Gastrocnemius medialis (tissue), 4 donors: ENCODE measurements around the gene ATP6V0B. TPM values are rescaled to one million over a fixed set of nuclear protein-coding genes. Genes with fewer than 3 reads are reported as not detected.

ENCODE experiments used
- ATAC-seq, 2 donors: fragments of 150-250 bp; one replicate each; pipeline ENCODE4 v1.9.1; 2016
- DNase-seq, 2 donors: peaks; one replicate each; pipeline ENCODE4 v3.0.0-alpha.2; 2019
- H3K27ac ChIP-seq, 4 donors: fragments of 200-600 bp; sonication (generic); 1 replicate in 1 of 4; 2 replicates in 3 of 4; pipeline ENCODE4 v1.5.1; 2016 to 2018; ENCODE audit warnings: mild to moderate bottlenecking in 2 of 4, moderate library complexity in 1 of 4
- H3K27me3 ChIP-seq, 3 donors: fragments of 200-600 bp; sonication (generic) in 2 of 3; 1 replicate in 1 of 3; 2 replicates in 2 of 3; pipeline versions ENCODE4 v1.5.1 to v1.6.0; 2016 to 2019; ENCODE audit warnings: mild to moderate bottlenecking in 1 of 3, moderate library complexity in 1 of 3
- H3K36me3 ChIP-seq, 2 donors: fragments of 200-600 bp; sonication (generic) in 1 of 2; one replicate each; pipeline ENCODE4 v1.5.1; 2017 to 2018
- H3K4me1 ChIP-seq, 2 donors: fragments of 200-600 bp; sonication (generic) in 1 of 2; one replicate each; pipeline ENCODE4 v1.5.1; 2016 to 2017; ENCODE audit warnings: mild to moderate bottlenecking in 2 of 2
- H3K4me3 ChIP-seq, 4 donors: fragments of 200-600 bp; sonication (generic) in 3 of 4; 1 replicate in 1 of 4; 2 replicates in 3 of 4; pipeline ENCODE4 v1.5.1; 2016 to 2019; ENCODE audit warnings: mild to moderate bottlenecking in 2 of 4
- H3K9me3 ChIP-seq, 3 donors: fragments of 200-600 bp; sonication (generic) in 2 of 3; 1 replicate in 1 of 3; 2 replicates in 2 of 3; pipeline ENCODE4 v1.5.1; 2016 to 2019
- POLR2A ChIP-seq, 2 donors: fragments of 450-650 bp; IDR thresholded peaks; one replicate each; pipeline ENCODE4 v1.6.1; 2017; ENCODE audit warnings: antibody characterized with exemption in 2 of 2, mild to moderate bottlenecking in 2 of 2, moderate library complexity in 2 of 2
- in situ Hi-C, 4 donors: fragments of 200-750 bp; cut with MboI; loops; one replicate each; pipeline versions ENCODE4 v1.15.0 to v1.8.0; 2017; ENCODE audit warnings: low sequenced_read_pairs in 4 of 4
- intact Hi-C: fragments of 100-400 bp; cut with DNase I; formaldehyde crosslinking; loops from one replicate; pipeline ENCODE4 v1.15.1; 2023; ENCODE audit warnings: low total_unique reads
- total RNA-seq, 4 donors: library from RNA; depleted of rRNA; stranded (reverse); fragments of >200 nt; gene quantifications; one replicate each; pipeline versions ENCODE4 v1.1.0 to v1.2.3, GENCODE V29; 2016
- TF ChIP-seq, protein P1 (sequence below), 5 experiments: fragments of 450-650 bp in 3 of 5; fragments of 200-600 bp in 2 of 5; sonication (generic) in 2 of 5; IDR thresholded peaks in 4 of 5; conservative IDR thresholded peaks in 1 of 5; 1 replicate in 4 of 5; 2 replicates in 1 of 5; pipeline ENCODE4 v1.5.1; 2016 to 2019; ENCODE audit warnings: antibody characterized with exemption in 5 of 5, mild to moderate bottlenecking in 3 of 5, moderate library complexity in 3 of 5

The ATP6V0B gene
- total RNA-seq, 4 donors from 2014 or later = 156 to 242 (median 195) TPM

DNA sequence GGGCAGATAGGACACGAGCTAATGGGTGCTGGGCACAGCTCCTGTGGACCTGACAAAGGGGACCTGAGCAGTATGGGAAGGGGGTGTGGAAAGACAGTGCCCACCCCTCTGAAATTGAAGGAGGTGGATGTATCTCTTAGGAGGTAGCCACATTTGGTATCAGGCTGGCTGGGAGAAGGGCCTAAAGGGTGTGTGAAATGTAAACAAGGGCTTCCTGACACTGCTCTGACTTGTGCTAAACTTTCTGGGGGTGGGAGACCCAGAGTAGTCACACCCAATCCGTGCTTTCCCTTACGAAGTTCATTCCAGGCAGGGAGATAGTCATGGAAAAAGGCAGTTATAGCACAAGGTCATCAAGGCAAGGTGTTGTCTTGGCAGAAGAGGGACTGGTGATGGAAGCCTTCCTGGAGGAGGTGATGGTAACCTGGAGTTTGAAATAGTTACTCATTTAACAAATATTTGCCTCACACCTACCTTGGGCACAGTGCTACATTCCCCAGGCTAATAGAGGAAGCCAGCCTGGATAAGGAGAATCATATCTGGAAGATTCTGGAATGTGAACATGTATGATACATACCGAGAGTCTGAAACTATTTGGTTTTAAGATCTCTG, 11.3 kb downstream of the ATP6V0B start:
- H3K4me3 ChIP-seq = no peak overlapping the region
- in situ Hi-C loops (no loop called here), intact Hi-C loops (no loop called here)
- DNase-seq = no peak
- no peak overlapping the region for H3K27ac ChIP-seq
- peaks cover 0 to 8% of the 10 kb centered on the region in 2 donors for H3K4me1 ChIP-seq
- no peak for TF ChIP-seq POLR2A (IDR thresholded peaks at IDR 0.05)
- TF ChIP-seq, protein P1, sequence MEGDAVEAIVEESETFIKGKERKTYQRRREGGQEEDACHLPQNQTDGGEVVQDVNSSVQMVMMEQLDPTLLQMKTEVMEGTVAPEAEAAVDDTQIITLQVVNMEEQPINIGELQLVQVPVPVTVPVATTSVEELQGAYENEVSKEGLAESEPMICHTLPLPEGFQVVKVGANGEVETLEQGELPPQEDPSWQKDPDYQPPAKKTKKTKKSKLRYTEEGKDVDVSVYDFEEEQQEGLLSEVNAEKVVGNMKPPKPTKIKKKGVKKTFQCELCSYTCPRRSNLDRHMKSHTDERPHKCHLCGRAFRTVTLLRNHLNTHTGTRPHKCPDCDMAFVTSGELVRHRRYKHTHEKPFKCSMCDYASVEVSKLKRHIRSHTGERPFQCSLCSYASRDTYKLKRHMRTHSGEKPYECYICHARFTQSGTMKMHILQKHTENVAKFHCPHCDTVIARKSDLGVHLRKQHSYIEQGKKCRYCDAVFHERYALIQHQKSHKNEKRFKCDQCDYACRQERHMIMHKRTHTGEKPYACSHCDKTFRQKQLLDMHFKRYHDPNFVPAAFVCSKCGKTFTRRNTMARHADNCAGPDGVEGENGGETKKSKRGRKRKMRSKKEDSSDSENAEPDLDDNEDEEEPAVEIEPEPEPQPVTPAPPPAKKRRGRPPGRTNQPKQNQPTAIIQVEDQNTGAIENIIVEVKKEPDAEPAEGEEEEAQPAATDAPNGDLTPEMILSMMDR (IDR thresholded peaks at IDR 0.05 in 4 of 5, conservative IDR thresholded peaks at IDR 0.05 in 1 of 5) = no peak
- H3K9me3 ChIP-seq = no peaks in the 10 kb centered on the region
- H3K36me3 ChIP-seq = peaks cover 0 to 12% of the 10 kb centered on the region in 2 donors
- no peak for ATAC-seq
- H3K27me3 ChIP-seq = no peaks in the 10 kb centered on the region

DNA sequence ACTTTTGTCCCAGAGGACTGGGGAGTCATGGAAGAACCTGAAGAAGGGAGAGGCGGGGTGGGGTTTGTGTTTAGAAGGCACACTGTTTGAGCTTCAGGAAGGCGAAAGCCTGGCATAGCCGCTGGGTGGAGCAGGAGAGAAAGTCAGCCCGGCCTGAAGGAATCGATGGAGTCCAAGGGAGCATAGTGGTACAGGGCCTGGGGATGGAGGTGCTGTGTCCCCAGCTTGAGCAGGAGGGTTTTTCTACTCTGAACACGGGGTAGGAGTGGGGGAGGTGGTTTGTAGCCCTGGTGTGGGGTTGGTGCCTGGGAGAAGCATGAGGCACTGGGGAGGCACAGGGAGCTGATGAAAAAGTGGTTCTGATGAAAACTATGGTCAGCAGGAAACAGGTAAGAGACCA, 12.0 kb downstream of the ATP6V0B start:
- no peaks in the 10 kb centered on the region for H3K9me3 ChIP-seq
- peaks cover 0 to 12% of the 10 kb centered on the region in 2 donors for H3K36me3 ChIP-seq
- TF ChIP-seq, protein P1 (IDR thresholded peaks at IDR 0.05 in 4 of 5, conservative IDR thresholded peaks at IDR 0.05 in 1 of 5) = no peak
- no peak for TF ChIP-seq POLR2A (IDR thresholded peaks at IDR 0.05)
- ATAC-seq (no peak), DNase-seq (no peak)
- peaks cover 0 to 9% of the 10 kb centered on the region in 2 donors for H3K4me1 ChIP-seq
- H3K27ac ChIP-seq = no peak overlapping the region
- no peak overlapping the region for H3K4me3 ChIP-seq
- in situ Hi-C loops (no loop called here), intact Hi-C loops (no loop called here)
- H3K27me3 ChIP-seq = no peaks in the 10 kb centered on the region

DNA sequence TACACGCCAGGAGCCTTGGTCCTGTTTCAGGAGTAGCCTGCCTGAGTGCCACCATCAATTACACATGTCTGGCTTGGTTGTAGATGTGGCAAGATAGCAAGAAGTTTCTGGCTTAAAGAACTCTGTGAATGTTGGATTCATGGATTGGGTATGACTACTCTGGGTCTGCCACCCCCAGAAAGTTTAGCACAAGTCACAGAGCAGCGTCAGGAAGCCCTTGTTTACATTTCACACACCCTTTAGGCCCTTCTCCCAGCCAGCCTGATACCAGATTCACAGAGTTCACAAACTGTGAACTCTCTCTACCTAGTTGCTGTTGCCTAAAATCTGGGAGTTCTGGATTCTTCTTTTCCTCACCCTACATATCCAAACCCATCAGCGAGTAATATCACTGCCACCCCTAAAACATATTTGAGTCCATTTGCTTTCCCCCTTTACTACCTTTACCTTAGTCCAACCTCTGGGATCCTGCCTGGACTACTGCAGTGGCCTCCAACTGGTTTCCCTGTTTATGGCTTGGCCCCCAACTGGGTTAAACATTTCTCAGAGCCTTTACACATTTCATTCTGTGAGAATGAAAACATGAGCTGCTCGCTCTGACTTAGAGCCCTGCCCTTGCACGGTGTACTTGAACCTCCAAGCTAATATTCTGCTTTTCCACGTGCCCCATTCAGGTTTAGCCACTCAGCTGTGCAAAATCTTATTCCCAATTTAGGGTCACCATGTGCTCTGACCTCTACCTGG, 12.6 kb downstream of the ATP6V0B start:
- no peaks in the 10 kb centered on the region for H3K9me3 ChIP-seq
- H3K4me1 ChIP-seq = peaks cover 0 to 15% of the 10 kb centered on the region in 2 donors
- in situ Hi-C loops = no loop called here
- no peak for DNase-seq
- no peak overlapping the region for H3K27ac ChIP-seq
- TF ChIP-seq, protein P1 (IDR thresholded peaks at IDR 0.05 in 4 of 5, conservative IDR thresholded peaks at IDR 0.05 in 1 of 5) = no peak
- TF ChIP-seq POLR2A (IDR thresholded peaks at IDR 0.05) = no peak
- no peaks in the 10 kb centered on the region for H3K27me3 ChIP-seq
- no peak overlapping the region for H3K4me3 ChIP-seq
- peaks cover 0 to 12% of the 10 kb centered on the region in 2 donors for H3K36me3 ChIP-seq
- intact Hi-C loops = no loop called here
- ATAC-seq = no peak

DNA sequence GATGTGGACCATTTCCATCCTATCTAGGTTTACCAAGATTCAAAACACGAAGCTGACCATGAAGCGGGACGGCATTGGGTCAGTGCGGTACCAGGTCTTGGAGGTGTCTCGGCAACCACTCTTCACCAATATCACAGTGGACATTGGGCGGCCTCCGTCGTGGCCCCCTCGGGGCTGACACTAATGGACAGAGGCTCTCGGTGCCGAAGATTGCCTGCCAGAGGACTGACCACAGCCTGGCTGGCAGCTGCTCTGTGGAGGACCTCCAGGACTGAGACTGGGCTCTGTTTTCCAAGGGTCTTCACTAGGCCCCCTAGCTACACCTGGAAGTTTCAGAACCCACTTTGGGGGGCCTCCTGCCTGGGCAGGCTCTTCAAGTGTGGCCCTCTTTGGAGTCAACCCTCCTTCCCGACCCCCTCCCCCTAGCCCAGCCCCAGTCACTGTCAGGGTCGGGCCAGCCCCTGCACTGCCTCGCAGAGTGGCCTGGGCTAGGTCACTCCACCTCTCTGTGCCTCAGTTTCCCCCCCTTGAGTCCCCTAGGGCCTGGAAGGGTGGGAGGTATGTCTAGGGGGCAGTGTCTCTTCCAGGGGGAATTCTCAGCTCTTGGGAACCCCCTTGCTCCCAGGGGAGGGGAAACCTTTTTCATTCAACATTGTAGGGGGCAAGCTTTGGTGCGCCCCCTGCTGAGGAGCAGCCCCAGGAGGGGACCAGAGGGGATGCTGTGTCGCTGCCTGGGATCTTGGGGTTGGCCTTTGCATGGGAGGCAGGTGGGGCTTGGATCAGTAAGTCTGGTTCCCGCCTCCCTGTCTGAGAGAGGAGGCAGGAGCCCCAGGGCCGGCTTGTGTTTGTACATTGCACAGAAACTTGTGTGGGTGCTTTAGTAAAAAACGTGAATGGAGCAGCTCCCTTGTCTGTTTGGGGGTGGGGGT, 15.8 kb downstream of the ATP6V0B start:
- Histone ChIP-seq H3K27ac (peak overlapping the region; percentile 71 to 83 (median 76)), H3K27me3 (no peaks in the 10 kb centered on the region), H3K4me1 (peaks cover 0 to 17% of the 10 kb centered on the region in 2 donors), H3K36me3 (no peaks in the 10 kb centered on the region), H3K9me3 (no peaks in the 10 kb centered on the region), H3K4me3 (peak overlapping the region; percentile 63 to 95 (median 70))
- intact Hi-C loops (loop anchor here (1.0 to 5.0 kb wide), 2 partner anchors 10 to 42 kb away; partner anchors contain the start of gene SLC6A9), in situ Hi-C loops (loop anchor here in 1 of 4 donors (10.0 kb wide), 1 partner anchor 54 kb away; no protein-coding TSS in a partner anchor)
- ATAC-seq (no peak), DNase-seq (no peak)
- TF ChIP-seq POLR2A (IDR thresholded peaks at IDR 0.05) = no peak
